ENCODE measurements around the gene FER. TPM values are rescaled to one million over a fixed set of nuclear protein-coding genes. Genes with fewer than 3 reads are reported as not detected.
"Not testable (repeated sequence)": the region's sequence is repeated elsewhere in the genome, so short reads cannot be mapped to it uniquely, and the experiment has no call there.

FER gene
- polyA plus RNA-seq, 3 donors from 2014 or later = 6.1 to 23.9 (median 17.9) TPM

DNA sequence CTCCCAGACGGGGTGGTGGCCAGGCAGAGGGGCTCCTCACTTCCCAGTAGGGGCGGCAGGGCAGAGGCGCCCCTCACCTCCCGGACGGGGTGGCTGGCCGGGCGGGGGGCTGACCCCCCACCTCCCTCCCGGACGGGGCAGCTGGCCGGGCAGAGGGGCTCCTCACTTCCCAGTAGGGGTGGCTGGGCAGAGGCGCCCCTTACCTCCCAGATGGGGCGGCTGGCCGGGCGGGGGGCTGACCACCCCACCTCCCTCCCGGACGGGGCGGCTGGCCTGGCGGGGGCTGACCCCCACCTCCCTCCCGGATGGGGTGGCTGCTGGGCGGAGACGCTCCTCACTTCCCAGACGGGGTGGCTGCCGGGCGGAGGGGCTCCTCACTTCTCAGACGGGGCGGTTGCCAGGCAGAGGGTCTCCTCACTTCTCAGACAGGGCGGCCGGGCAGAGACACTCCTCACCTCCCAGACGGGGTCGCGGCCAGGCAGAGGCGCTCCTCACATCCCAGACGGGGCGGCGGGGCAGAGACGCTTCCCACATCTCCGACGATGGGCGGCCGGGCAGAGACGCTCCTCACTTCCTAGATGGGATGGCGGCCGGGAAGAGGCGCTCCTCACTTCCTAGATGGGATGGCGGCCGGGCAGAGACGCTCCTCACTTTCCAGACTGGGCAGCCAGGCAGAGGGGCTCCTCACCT lies 244.8 kb downstream of the FER start:
- H3K9me3 Mint-ChIP-seq; H3K4me3 Mint-ChIP-seq; H3K4me1 Mint-ChIP-seq; DNase-seq; H3K27me3 Mint-ChIP-seq (ENCODE audit: low read depth in 3 of 3); H3K27ac Mint-ChIP-seq: not testable (repeated sequence)
- peaks cover 17 to 26% (median 21%) of the 10 kb centered on the region in 3 donors for H3K36me3 Mint-ChIP-seq

DNA sequence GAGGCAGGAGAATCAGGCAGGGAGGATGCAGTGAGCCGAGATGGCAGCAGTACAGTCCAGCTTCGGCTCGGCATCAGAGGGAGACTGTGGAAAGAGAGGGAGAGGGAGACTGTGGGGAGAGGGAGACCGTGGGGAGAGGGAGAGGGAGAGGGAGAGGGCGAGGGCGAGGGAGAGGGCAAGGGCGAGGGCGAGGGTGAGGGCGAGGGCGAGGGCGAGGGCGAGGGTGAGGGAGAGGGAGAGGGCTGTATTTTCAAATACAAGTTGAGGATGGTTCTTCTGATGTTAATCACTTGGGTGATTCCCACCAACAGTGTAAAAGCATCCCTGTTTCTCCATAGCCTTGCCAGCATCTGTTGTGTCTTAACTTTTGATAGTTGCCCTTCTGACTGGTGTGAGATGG lies 245.7 kb downstream of the FER start:
- H3K4me1 Mint-ChIP-seq; H3K27me3 Mint-ChIP-seq (ENCODE audit: low read depth in 3 of 3); H3K27ac Mint-ChIP-seq; DNase-seq; H3K9me3 Mint-ChIP-seq; H3K4me3 Mint-ChIP-seq: not testable (repeated sequence)
- peaks cover 15 to 20% (median 17%) of the 10 kb centered on the region in 3 donors for H3K36me3 Mint-ChIP-seq

DNA sequence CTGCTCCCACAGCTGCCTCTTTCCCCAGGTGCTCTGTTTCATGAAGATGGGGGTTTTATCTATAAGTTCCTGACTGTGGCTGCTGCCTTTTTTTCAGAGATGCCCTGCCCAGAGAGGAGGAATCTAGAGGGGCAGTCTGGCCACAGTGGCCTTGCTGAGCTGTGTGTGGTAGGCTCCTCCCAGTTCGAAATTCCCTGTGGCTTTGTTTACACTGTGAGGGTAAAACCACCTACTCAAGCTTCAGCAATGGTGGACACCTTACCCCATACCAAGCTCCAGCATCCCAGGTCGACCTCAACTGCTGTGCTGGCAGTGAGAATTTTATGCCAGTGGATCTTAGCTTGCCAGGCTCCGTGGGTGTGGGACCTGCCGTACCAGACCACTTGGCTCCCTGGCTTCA lies 250.0 kb downstream of the FER start:
- peaks cover 0 to 10% (median 6%) of the 10 kb centered on the region in 6 donors for H3K9me3 Mint-ChIP-seq
- DNase-seq = no peak
- H3K27ac Mint-ChIP-seq = no peak overlapping the region
- no peaks in the 10 kb centered on the region for H3K4me1 Mint-ChIP-seq
- no peak overlapping the region for H3K4me3 Mint-ChIP-seq
- peaks cover 0 to 1% (median 0%) of the 10 kb centered on the region in 3 donors for H3K27me3 Mint-ChIP-seq (ENCODE audit: low read depth in 3 of 3)
- H3K36me3 Mint-ChIP-seq = peaks cover 16 to 18% (median 18%) of the 10 kb centered on the region in 3 donors

GRCh38 chr5:108998216-108998615 lies 250.5 kb downstream of the FER start:
- Mint-ChIP-seq H3K4me1 (no peaks in the 10 kb centered on the region), H3K27ac (no peak overlapping the region), H3K4me3 (no peak overlapping the region), H3K9me3 (peaks cover 0 to 10% (median 6%) of the 10 kb centered on the region in 6 donors), H3K36me3 (peaks cover 16 to 18% (median 18%) of the 10 kb centered on the region in 3 donors), H3K27me3 (ENCODE audit: low read depth in 3 of 3) (peaks cover 0 to 1% (median 0%) of the 10 kb centered on the region in 3 donors)
- DNase-seq = no peak

DNA sequence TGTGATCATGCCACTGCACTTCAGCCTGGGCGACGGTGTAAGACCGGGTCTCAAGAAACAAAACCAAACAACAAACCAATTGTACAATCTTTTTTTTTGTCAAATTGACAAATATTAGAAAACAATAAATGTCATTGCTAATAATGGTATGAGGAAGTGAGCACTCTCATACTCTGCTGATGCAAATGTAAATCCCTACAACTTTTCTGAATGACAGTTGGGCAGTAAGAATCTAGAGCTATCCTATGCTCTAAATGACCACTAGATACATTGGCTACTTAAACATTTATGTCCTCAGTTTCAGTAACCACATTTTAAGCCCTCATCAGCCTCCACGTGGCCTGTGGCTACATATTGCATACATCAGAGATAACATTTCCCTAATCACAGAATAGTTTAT lies 256.2 kb downstream of the FER start:
- Mint-ChIP-seq H3K4me3 (no peak overlapping the region), H3K27ac (no peak overlapping the region), H3K4me1 (peaks cover 0 to 6% of the 10 kb centered on the region in 2 donors), H3K27me3 (ENCODE audit: low read depth in 3 of 3) (peaks cover 0 to 1% (median 0%) of the 10 kb centered on the region in 3 donors), H3K9me3 (peaks cover 0 to 2% (median 0%) of the 10 kb centered on the region in 6 donors), H3K36me3 (no peaks in the 10 kb centered on the region)
- no peak for DNase-seq

DNA sequence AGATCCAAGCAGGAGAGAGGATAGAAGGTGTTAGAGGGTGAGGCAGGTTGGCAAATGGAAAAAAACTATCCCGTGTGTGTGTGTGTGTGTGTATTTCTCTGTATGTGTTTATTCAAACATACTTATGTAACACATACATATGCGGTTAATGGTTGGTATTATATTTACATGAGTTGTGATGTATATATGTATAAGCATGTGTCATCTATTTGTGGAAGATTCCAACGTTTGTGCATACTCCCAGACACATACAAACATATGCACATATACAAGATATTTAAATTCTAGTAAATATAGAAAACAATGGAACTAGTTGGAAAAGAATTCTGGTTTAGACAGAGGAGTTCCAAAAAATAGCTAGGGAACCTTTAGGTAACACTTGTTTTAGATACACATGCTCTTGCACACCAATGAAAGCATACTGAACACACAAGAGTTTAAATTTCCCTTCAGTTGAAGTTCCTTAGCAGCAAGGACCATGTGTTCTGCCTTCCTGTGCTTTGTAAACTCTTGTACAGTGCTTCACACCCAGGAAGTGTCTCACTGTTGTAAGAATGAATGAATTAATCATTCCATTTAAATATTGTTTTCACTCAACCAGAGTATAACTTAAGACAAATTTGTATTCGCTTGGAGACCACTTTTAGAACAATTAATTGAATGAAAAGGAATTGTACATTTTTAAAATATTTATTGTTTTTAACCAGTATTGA lies 257.8 kb downstream of the FER start:
- Mint-ChIP-seq H3K36me3 (peaks cover 0 to 7% (median 2%) of the 10 kb centered on the region in 3 donors), H3K4me1 (peaks cover 0 to 6% of the 10 kb centered on the region in 2 donors), H3K27me3 (ENCODE audit: low read depth in 3 of 3) (no peaks in the 10 kb centered on the region), H3K27ac (no peak overlapping the region), H3K4me3 (no peak overlapping the region), H3K9me3 (no peaks in the 10 kb centered on the region)
- DNase-seq = no peak

- Mint-ChIP-seq H3K4me3 (no peak overlapping the region), H3K27me3 (ENCODE audit: low read depth in 3 of 3) (no peaks in the 10 kb centered on the region), H3K27ac (no peak overlapping the region), H3K4me1 (peaks cover 0 to 6% of the 10 kb centered on the region in 2 donors), H3K36me3 (peaks cover 0 to 10% (median 4%) of the 10 kb centered on the region in 3 donors), H3K9me3 (no peaks in the 10 kb centered on the region)
- DNase-seq = no peak
These were observed 258.4 kb downstream of the FER start for GRCh38 chr5:109006129-109006528.

GRCh38 chr5:109016300-109016699 lies 268.6 kb downstream of the FER start:
- Mint-ChIP-seq H3K27me3 (ENCODE audit: low read depth in 3 of 3) (no peaks in the 10 kb centered on the region), H3K36me3 (peaks cover 0 to 4% (median 0%) of the 10 kb centered on the region in 3 donors), H3K27ac (peak overlapping the region in 4 of 6 donors; percentile 5 to 58 (median 33)), H3K4me1 (peaks cover 8 to 16% of the 10 kb centered on the region in 2 donors), H3K9me3 (no peaks in the 10 kb centered on the region), H3K4me3 (peak overlapping the region in 3 of 5 donors; percentile 10 to 16 (median 13))
- DNase-seq = no peak

DNA sequence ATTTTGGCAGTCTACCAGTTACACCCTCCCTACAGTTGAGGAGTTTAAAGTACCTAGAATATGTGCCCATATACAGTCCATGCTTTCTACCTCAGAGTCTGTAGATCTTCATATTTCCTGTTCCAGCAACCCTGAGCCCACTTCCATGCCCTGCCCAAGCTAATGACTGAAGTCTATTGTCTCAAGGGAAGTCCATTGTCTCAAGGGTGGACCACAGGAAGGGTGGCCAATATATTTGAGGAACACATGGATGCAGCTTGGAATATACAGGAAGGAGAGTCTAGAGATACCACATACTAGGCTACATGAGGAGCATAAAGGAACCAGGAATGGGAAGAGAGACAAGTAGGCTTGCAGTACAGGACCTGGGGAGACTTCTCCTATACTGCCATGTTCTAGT lies 274.4 kb downstream of the FER start:
- Mint-ChIP-seq H3K36me3 (peaks cover 4 to 5% (median 4%) of the 10 kb centered on the region in 3 donors), H3K9me3 (peaks cover 0 to 5% (median 3%) of the 10 kb centered on the region in 6 donors), H3K4me1 (no peaks in the 10 kb centered on the region), H3K27ac (no peak overlapping the region), H3K27me3 (ENCODE audit: low read depth in 3 of 3) (no peaks in the 10 kb centered on the region), H3K4me3 (no peak overlapping the region)
- no peak for DNase-seq

- not testable (repeated sequence) for H3K27ac Mint-ChIP-seq; H3K27me3 Mint-ChIP-seq (ENCODE audit: low read depth in 3 of 3); H3K9me3 Mint-ChIP-seq; DNase-seq; H3K4me3 Mint-ChIP-seq; H3K36me3 Mint-ChIP-seq; H3K4me1 Mint-ChIP-seq
These were observed 278.0 kb downstream of the FER start for GRCh38 chr5:109025729-109026128.

DNA sequence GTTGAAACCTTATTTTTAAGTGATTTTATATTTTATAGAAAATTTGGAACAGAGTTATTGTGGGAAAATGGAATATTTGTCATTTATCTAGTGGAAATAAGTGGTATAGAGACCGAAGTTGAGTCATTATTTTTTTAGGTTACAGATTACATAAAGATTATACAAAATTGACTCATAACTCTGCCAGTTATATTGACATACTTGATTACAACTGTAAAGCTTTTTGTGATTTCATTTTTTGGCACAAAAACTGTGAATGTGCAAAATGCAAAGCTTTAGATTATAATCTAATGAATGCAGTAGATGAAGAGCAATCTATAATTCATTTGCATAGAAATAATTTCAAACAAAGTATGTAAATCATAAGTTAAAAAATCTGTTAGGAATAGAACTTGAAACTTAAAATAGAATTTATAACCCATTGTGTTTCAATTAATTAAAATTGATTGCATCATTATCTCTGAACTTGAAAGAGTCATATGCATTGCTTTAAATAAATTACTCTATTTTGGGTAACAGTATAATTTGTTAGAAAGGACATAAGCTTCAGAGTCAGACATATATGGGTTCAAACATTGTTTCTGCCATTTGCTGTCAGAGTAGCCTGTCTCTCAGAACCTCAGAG lies 280.4 kb downstream of the FER start:
- peaks cover 0 to 1% (median 0%) of the 10 kb centered on the region in 3 donors for H3K27me3 Mint-ChIP-seq (ENCODE audit: low read depth in 3 of 3)
- H3K4me3 Mint-ChIP-seq = no peak overlapping the region
- no peaks in the 10 kb centered on the region for H3K4me1 Mint-ChIP-seq
- H3K27ac Mint-ChIP-seq = no peak overlapping the region
- peaks cover 0 to 4% (median 2%) of the 10 kb centered on the region in 6 donors for H3K9me3 Mint-ChIP-seq
- peaks cover 4 to 9% (median 4%) of the 10 kb centered on the region in 3 donors for H3K36me3 Mint-ChIP-seq
- DNase-seq = no peak

- peaks cover 0 to 1% (median 0%) of the 10 kb centered on the region in 3 donors for H3K27me3 Mint-ChIP-seq (ENCODE audit: low read depth in 3 of 3)
- peaks cover 0 to 4% (median 1%) of the 10 kb centered on the region in 6 donors for H3K9me3 Mint-ChIP-seq
- DNase-seq = no peak
- H3K4me1 Mint-ChIP-seq = no peaks in the 10 kb centered on the region
- no peak overlapping the region for H3K27ac Mint-ChIP-seq
- H3K4me3 Mint-ChIP-seq = no peak overlapping the region
- H3K36me3 Mint-ChIP-seq = peaks cover 4 to 9% (median 4%) of the 10 kb centered on the region in 3 donors
These were observed 281.1 kb downstream of the FER start for GRCh38 chr5:109028608-109029299.

DNA sequence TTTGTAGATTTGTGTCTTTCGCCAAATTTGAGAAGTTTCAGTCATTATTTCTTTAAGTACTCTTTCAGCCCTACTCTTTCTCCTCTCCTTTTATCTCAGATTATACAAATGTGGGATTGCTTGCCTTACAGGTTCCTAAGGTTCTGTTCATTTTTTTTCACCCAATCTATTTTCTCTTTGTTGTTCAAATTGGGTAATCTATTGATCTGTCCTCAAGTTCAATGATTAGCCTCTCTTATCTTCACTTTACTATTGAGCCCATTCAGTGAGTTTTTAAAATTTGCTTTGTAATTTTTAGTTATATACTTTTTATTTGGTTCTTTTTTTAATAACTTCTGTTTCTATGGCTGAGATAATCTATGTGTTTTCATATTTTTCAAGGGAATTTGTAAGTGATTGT lies 282.1 kb downstream of the FER start:
- Mint-ChIP-seq H3K27me3 (ENCODE audit: low read depth in 3 of 3) (peaks cover 0 to 1% (median 0%) of the 10 kb centered on the region in 3 donors), H3K9me3 (no peaks in the 10 kb centered on the region), H3K36me3 (peaks cover 0 to 4% (median 0%) of the 10 kb centered on the region in 3 donors), H3K27ac (no peak overlapping the region), H3K4me1 (no peaks in the 10 kb centered on the region), H3K4me3 (no peak overlapping the region)
- DNase-seq = no peak

All from immature natural killer cell (primary cell).